Keratinocyte (primary cell): ENCODE data around the gene EPOP. TPM values are rescaled to one million over a fixed set of nuclear protein-coding genes. Genes with fewer than 3 reads are reported as not detected.

ENCODE experiments used
- DNase-seq: peaks from one replicate; pipeline ENCODE4 v3.0.0-alpha.2; 2011; ENCODE audit warnings: low read depth, missing footprints, low spot score
- FAIRE-seq: peaks from 2 replicates; lab custom pipeline; 2011; peaks lifted over from hg19 to GRCh38; lab: Jason Lieb, UNC
- H2AFZ ChIP-seq: 2 replicates; pipeline ENCODE4 v1.6.0; 2012; ENCODE audit warnings: low read length, control low read depth, inconsistent platforms; ENCODE audit not compliant: control insufficient read depth
- H3K27ac ChIP-seq: 2 replicates; pipeline ENCODE4 v1.5.1; 2011; ENCODE audit warnings: low read length; ENCODE audit not compliant: control insufficient read depth, insufficient read depth
- H3K27me3 ChIP-seq: 3 replicates; pipeline ENCODE4 v1.6.0; 2011; ENCODE audit warnings: low read length; ENCODE audit not compliant: control insufficient read depth, insufficient read depth; ENCODE audit errors: extremely low read depth
- H3K36me3 ChIP-seq, 2 experiments: 2 replicates in 1 of 2; 3 replicates in 1 of 2; pipeline ENCODE4 v1.5.1; 2011; ENCODE audit warnings: low read length in 2 of 2, mild to moderate bottlenecking in 1 of 2; ENCODE audit not compliant: control insufficient read depth in 2 of 2, insufficient read depth in 2 of 2; ENCODE audit errors: extremely low read depth in 1 of 2
- H3K4me1 ChIP-seq: 3 replicates; pipeline ENCODE4 v1.5.1; 2011; ENCODE audit warnings: low read length; ENCODE audit not compliant: control insufficient read depth, insufficient read depth; ENCODE audit errors: extremely low read depth
- H3K4me2 ChIP-seq: 3 replicates; pipeline ENCODE4 v1.6.0; 2011; ENCODE audit warnings: low read depth, low read length; ENCODE audit not compliant: control insufficient read depth, insufficient read depth; ENCODE audit errors: extremely low read depth
- H3K4me3 ChIP-seq, 3 experiments: fragments of 200-600 bp in 1 of 3; sonication (generic) in 1 of 3; 2 replicates in 2 of 3; 3 replicates in 1 of 3; pipeline ENCODE4 v1.5.1; 2011 to 2016; ENCODE audit warnings: low read length in 3 of 3, mild to moderate bottlenecking in 3 of 3, control low read depth in 2 of 3, inconsistent platforms in 1 of 3, low read depth in 1 of 3, mixed read lengths in 1 of 3, mixed run types in 1 of 3, moderate library complexity in 1 of 3; ENCODE audit not compliant: control insufficient read depth in 2 of 3, insufficient read depth in 2 of 3; ENCODE audit errors: extremely low read depth in 1 of 3
- H3K79me2 ChIP-seq: 2 replicates; pipeline ENCODE4 v1.6.0; 2012; ENCODE audit warnings: low read length; ENCODE audit not compliant: control insufficient read depth, insufficient read depth
- H3K9ac ChIP-seq: 3 replicates; pipeline ENCODE4 v1.6.0; 2011; ENCODE audit warnings: low read length; ENCODE audit not compliant: control insufficient read depth, insufficient read depth; ENCODE audit errors: extremely low read depth
- H3K9me1 ChIP-seq: 3 replicates; pipeline ENCODE4 v1.6.0; 2011; ENCODE audit warnings: low read length; ENCODE audit not compliant: control insufficient read depth, insufficient read depth; ENCODE audit errors: extremely low read depth
- H3K9me3 ChIP-seq: 2 replicates; pipeline ENCODE4 v1.5.1; 2012; ENCODE audit warnings: low read depth, low read length; ENCODE audit not compliant: control insufficient read depth
- H4K20me1 ChIP-seq: 3 replicates; pipeline ENCODE4 v1.6.0; 2011; ENCODE audit warnings: low read length; ENCODE audit not compliant: control insufficient read depth, insufficient read depth; ENCODE audit errors: extremely low read depth
- CTCF ChIP-seq, 3 experiments: IDR thresholded peaks in 1 of 3; conservative IDR thresholded peaks in 1 of 3; optimal IDR thresholded peaks in 1 of 3; 2 replicates in 2 of 3; 3 replicates in 1 of 3; pipeline versions ENCODE3 to v1.5.1; 2011; ENCODE audit warnings: low read length in 3 of 3, mild to moderate bottlenecking in 3 of 3, moderate library complexity in 2 of 3, control low read depth in 1 of 3, inconsistent platforms in 1 of 3; ENCODE audit not compliant: insufficient read depth in 2 of 3; ENCODE audit errors: extremely low read depth in 1 of 3
- EZH2 ChIP-seq: IDR thresholded peaks from one replicate; pipeline ENCODE4 v1.6.1; 2012; ENCODE audit warnings: inconsistent platforms, mild to moderate bottlenecking, low read length, moderate library complexity
- dilution Hi-C: fragments of 300-500 bp; cut with MboI; formaldehyde crosslinking; loops from one replicate; pipeline ENCODE4 v1.7.0; 2020; ENCODE audit warnings: low sequenced_read_pairs; ENCODE audit not compliant: extremely low pct_ligation_motif_present
- polyA plus RNA-seq, 5 experiments: library from polyadenylated mRNA; depleted of rRNA in 3 of 5; stranded (reverse) in 3 of 5; stranded (forward) in 1 of 5; unstranded in 1 of 5; fragments of >200 nt; gene quantifications; 1 replicate in 1 of 5; 2 replicates in 3 of 5; 3 replicates in 1 of 5; pipeline versions ENCODE4 v1.2.1 to v1.2.3, GENCODE V29; 2011 to 2012; ENCODE audit warnings: missing spikeins in 2 of 5, low read depth in 1 of 5, low replicate concordance in 1 of 5

The EPOP gene
- polyA plus RNA-seq, 1 donor (not counting 4 experiments of a cell fraction or from before 2014, with no cell fraction given) = 3.2 TPM

GRCh38 chr17:38669520-38669919 lies 5.2 kb downstream of the EPOP start:
- no peak for TF ChIP-seq CTCF (optimal IDR thresholded peaks at IDR 0.05 in 1 of 3, IDR thresholded peaks at IDR 0.05 in 1 of 3, conservative IDR thresholded peaks at IDR 0.05 in 1 of 3; ENCODE audit: extremely low read depth in 1 of 3, insufficient read depth in 2 of 3, low read length in 3 of 3)
- TF ChIP-seq EZH2 = no peak
- no peak overlapping the region for H3K4me3 ChIP-seq
- no peak overlapping the region for H2AFZ ChIP-seq
- no peak overlapping the region for H3K4me2 ChIP-seq
- no peaks in the 10 kb centered on the region for H3K9me3 ChIP-seq
- peaks cover 10% of the 10 kb centered on the region for H3K4me1 ChIP-seq
- no peaks in the 10 kb centered on the region for H3K79me2 ChIP-seq
- no peak for DNase-seq
- no peak for FAIRE-seq
- no peaks in the 10 kb centered on the region for H4K20me1 ChIP-seq
- H3K9me1 ChIP-seq = no peaks in the 10 kb centered on the region
- dilution Hi-C loops = no loop called here
- H3K9ac ChIP-seq = no peak overlapping the region
- peaks cover 24% of the 10 kb centered on the region for H3K27me3 ChIP-seq
- H3K27ac ChIP-seq = no peak overlapping the region
- no peaks in the 10 kb centered on the region for H3K36me3 ChIP-seq

DNA sequence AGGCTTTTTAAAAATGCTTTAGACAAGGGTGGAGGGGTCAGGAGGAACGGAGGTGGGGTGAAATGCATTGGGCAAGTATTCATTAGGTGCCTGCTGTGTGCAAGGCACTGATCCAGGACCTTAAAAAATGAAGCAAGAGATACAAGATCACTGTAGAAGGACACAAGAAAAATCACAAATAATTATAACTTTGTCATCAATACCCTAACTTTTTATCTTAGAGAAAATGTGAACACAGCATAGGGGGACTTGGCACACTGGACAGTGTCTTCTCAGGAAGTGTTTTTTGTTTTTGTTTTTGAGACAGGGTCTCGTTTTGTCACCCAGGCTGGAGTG lies 7.0 kb downstream of the EPOP start:
- H3K9me3 ChIP-seq = no peaks in the 10 kb centered on the region
- TF ChIP-seq CTCF (optimal IDR thresholded peaks at IDR 0.05 in 1 of 3, IDR thresholded peaks at IDR 0.05 in 1 of 3, conservative IDR thresholded peaks at IDR 0.05 in 1 of 3; ENCODE audit: extremely low read depth in 1 of 3, insufficient read depth in 2 of 3, low read length in 3 of 3) (no peak), EZH2 (no peak)
- no peaks in the 10 kb centered on the region for H3K36me3 ChIP-seq
- no peak overlapping the region for H3K9ac ChIP-seq
- no peak overlapping the region for H3K4me3 ChIP-seq
- no peak overlapping the region for H3K27ac ChIP-seq
- no peak overlapping the region for H3K4me2 ChIP-seq
- H4K20me1 ChIP-seq = no peaks in the 10 kb centered on the region
- H2AFZ ChIP-seq = no peak overlapping the region
- H3K4me1 ChIP-seq = peaks cover 7% of the 10 kb centered on the region
- DNase-seq = no peak
- FAIRE-seq = no peak
- no peaks in the 10 kb centered on the region for H3K9me1 ChIP-seq
- peaks cover 24% of the 10 kb centered on the region for H3K27me3 ChIP-seq
- dilution Hi-C loops = no loop called here
- no peaks in the 10 kb centered on the region for H3K79me2 ChIP-seq
